GM21529 (cell line): ENCODE measurements around the gene KLK4.

Experiments used
- ATAC-seq: cut with Tn5 transposase; IDR thresholded peaks from one replicate; pipeline ENCODE4 v1.9.1; 2021; ENCODE audit not compliant: unreplicated experiment

KLK4 gene

GRCh38 chr19:50882188-50882587 lies 29.0 kb downstream of the KLK4 start:
- no peak for ATAC-seq

GRCh38 chr19:50880241-50880640 lies 31.0 kb downstream of the KLK4 start:
- ATAC-seq: no peak

GRCh38 chr19:50878851-50879250 lies 32.3 kb downstream of the KLK4 start:
- no peak for ATAC-seq

GRCh38 chr19:50877338-50877737 lies 33.9 kb downstream of the KLK4 start:
- no peak for ATAC-seq

- ATAC-seq: no peak
Observed at GRCh38 chr19:50876456-50876855, 34.7 kb downstream of the KLK4 start.

GRCh38 chr19:50875795-50876422 lies 35.3 kb downstream of the KLK4 start:
- no peak for ATAC-seq

- ATAC-seq: no peak
Observed at GRCh38 chr19:50874211-50874610, 37.0 kb downstream of the KLK4 start.

GRCh38 chr19:50873056-50873455 lies 38.1 kb downstream of the KLK4 start, which contains the start of gene KLK2:
Gene KLK2 (plus strand): TSS chr19:50873439. CDS start chr19:50873474, 35 bp downstream.
- ATAC-seq: no peak

- no peak for ATAC-seq
Observed at GRCh38 chr19:50870417-50871089, 40.6 kb downstream of the KLK4 start.

GRCh38 chr19:50869479-50869878 lies 41.7 kb downstream of the KLK4 start:
- ATAC-seq: no peak

- ATAC-seq: no peak
Observed at GRCh38 chr19:50861496-50862286, 49.5 kb downstream of the KLK4 start.

GRCh38 chr19:50861010-50861409 lies 50.2 kb downstream of the KLK4 start:
- no peak for ATAC-seq

GRCh38 chr19:50859849-50860248 lies 51.3 kb downstream of the KLK4 start:
- no peak for ATAC-seq

- no peak for ATAC-seq
Observed at GRCh38 chr19:50858886-50859285, 52.3 kb downstream of the KLK4 start.

- ATAC-seq: no peak
Observed at GRCh38 chr19:50857366-50857765, 53.8 kb downstream of the KLK4 start.
